Fibroblast of villous mesenchyme (primary cell): ENCODE data around the gene STON2. TPM values are rescaled to one million over a fixed set of nuclear protein-coding genes. Genes with fewer than 3 reads are reported as not detected.

ENCODE experiments used
- DNase-seq: peaks from one replicate; pipeline ENCODE4 v3.0.0-alpha.2; 2010; ENCODE audit warnings: low read depth
- H3K4me3 ChIP-seq: 2 replicates; pipeline ENCODE4 v1.5.1; 2011; ENCODE audit warnings: low read depth, mild to moderate bottlenecking, low read length
- total RNA-seq: library from RNA; depleted of rRNA; stranded (reverse); fragments of >200 nt; gene quantifications from 2 replicates; pipeline ENCODE4 v1.2.3, GENCODE V29; 2012
- TF ChIP-seq, protein P1 (sequence below): IDR thresholded peaks from 2 replicates; pipeline ENCODE4 v1.5.1; 2012; ENCODE audit warnings: low read depth, mild to moderate bottlenecking, low read length; ENCODE audit not compliant: insufficient read depth

STON2 gene, protein sequence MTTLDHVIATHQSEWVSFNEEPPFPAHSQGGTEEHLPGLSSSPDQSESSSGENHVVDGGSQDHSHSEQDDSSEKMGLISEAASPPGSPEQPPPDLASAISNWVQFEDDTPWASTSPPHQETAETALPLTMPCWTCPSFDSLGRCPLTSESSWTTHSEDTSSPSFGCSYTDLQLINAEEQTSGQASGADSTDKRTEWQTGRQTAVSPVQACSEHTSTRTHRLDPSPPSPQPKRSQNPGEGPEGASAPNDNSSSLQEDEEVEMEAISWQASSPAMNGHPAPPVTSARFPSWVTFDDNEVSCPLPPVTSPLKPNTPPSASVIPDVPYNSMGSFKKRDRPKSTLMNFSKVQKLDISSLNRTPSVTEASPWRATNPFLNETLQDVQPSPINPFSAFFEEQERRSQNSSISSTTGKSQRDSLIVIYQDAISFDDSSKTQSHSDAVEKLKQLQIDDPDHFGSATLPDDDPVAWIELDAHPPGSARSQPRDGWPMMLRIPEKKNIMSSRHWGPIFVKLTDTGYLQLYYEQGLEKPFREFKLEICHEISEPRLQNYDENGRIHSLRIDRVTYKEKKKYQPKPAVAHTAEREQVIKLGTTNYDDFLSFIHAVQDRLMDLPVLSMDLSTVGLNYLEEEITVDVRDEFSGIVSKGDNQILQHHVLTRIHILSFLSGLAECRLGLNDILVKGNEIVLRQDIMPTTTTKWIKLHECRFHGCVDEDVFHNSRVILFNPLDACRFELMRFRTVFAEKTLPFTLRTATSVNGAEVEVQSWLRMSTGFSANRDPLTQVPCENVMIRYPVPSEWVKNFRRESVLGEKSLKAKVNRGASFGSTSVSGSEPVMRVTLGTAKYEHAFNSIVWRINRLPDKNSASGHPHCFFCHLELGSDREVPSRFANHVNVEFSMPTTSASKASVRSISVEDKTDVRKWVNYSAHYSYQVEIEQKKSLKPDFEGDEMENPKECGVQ
- 0.32 TPM in 1 of 2 replicates, not detected in the other for total RNA-seq

DNA sequence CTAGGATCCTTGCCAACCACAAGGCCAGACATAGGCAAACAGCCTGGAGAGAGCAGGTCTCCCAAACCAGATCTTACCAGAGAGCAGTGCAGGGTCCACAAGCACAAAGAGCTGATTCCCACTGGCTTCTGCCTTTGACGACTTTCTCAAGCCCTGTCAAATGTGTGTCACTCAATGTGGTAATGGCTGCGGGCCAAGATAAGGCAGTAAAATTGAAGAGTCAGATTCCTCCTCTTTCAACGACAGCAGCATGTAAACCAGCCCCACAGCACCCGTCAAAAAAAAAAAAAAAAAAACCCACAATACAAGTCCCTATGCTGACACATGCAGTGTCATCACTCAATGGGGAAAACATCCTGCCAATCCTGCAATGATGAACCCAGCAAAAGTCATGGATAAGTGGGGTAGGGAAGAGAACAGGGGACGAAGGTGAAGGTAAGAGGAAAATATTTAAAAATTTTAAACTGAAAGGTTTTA lies at the start of gene STON2:
TSS of gene STON2 (minus strand) at position 123 of the 477 bp plus-strand sequence. CDS start 1,942 bp downstream, outside the sequence.
- TF ChIP-seq, protein P1, sequence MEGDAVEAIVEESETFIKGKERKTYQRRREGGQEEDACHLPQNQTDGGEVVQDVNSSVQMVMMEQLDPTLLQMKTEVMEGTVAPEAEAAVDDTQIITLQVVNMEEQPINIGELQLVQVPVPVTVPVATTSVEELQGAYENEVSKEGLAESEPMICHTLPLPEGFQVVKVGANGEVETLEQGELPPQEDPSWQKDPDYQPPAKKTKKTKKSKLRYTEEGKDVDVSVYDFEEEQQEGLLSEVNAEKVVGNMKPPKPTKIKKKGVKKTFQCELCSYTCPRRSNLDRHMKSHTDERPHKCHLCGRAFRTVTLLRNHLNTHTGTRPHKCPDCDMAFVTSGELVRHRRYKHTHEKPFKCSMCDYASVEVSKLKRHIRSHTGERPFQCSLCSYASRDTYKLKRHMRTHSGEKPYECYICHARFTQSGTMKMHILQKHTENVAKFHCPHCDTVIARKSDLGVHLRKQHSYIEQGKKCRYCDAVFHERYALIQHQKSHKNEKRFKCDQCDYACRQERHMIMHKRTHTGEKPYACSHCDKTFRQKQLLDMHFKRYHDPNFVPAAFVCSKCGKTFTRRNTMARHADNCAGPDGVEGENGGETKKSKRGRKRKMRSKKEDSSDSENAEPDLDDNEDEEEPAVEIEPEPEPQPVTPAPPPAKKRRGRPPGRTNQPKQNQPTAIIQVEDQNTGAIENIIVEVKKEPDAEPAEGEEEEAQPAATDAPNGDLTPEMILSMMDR: no peak
- H3K4me3 ChIP-seq: no peak within 1 kb of the TSS
- peak; percentile 5 for DNase-seq

DNA sequence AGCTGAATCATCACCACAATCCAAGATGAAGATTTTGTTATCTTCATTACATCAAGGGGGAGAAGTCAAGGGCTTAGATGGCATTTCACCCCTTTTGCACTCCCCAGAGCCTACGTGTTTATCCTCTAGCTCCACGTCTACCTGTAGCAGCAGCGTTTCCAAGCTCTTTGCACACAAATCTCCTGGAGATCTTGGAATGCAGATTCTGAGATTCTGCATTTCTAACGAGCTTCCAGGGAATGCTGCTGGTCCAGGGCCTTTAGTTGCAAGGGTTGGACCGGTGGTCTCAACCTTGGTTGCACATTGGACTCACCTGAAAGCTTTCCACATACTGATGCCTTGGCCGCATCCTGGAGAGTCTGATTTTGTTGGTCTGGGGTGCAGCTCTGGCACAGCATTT lies 49.5 kb upstream of the STON2 start:
- DNase-seq: no peak
- TF ChIP-seq, protein P1: no peak
- no peak overlapping the region for H3K4me3 ChIP-seq

DNA sequence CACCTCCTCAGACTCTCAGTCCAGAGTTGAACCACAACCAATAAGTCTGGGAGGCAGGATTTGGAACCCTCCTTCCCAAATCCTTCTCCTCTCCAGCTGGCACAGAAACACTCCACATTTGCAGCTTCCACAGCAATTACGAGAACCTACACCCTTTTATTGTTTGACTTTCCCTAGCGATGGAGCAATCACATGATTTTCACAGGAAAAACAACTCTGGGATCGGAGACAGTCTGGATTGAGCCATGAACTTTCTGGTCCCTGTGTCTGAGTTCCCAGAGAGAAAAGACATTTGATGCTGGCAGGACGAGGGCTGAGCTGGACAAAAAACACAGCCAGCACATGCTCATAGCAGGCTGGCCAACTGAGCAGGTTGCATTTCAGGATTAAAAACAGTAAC lies 49.0 kb upstream of the STON2 start:
- no peak for DNase-seq
- TF ChIP-seq, protein P1: no peak
- H3K4me3 ChIP-seq: no peak overlapping the region

DNA sequence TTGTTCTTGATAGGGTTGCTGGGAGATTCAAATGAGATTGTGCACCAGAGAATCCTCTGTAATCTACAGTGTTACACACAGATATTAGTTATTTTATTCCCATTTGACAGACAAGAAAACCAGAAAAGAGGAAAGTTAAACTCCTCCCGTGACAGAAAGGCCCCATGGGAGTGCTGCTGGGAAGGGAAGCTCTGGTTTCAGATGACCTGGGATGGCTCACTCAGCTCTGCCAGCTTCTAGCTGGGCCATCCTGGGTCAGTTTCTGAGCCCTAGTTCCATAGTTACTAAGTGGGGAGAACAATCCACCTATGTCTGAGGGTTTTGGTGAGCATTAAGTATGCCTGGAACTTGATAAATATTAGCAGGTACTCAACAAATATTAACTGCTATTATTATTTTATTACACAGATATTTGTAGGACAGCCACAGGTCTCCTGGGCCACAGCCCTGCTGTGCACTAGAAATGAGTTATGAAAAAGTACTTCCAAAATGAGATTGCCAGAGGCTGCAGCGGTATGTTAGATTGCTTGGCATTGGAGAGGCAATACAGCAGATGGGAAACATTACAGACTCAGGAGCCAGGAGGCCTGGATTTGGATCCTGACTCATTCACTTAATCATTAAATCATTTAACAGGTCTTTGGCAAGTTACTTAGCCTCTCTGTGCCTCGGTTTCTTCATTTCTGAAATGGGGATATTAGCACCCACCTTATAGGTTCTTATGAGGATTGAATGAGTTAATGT lies 47.1 kb upstream of the STON2 start:
- no peak overlapping the region for H3K4me3 ChIP-seq
- TF ChIP-seq, protein P1: no peak
- no peak for DNase-seq

DNA sequence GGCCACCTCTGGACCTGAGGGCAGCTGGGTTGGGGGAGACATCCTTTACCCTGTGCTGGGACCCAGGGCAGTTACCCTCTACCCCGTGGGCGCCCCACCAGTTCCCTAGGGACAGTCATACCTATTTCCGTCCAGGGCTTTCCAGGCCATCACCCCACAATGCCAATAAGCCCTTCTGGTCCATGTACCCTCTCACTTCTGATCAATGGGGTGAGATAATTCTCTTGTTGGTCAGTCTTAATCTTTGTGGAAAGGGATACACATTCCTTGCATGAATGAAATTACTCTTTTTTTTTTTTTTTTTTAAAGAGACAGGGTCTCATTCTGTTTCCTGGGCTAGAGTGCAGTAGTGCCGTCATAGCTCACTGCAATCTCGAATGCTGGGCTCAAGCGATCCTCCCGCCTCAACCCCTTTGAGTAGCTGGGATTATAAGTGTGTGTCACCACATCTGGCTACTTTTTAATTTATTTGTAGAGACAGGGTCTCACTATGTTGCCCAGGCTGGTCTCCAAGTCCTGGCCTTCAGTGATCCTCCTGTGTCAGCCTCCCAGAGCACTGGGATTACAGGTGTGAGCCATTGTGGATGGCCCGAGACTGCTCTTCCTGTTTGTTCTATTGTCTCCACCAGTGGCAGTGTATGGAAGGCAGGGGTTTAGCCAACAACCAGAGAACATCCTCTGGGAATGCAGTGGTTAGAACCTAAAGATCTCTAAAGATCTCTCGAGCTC lies 46.3 kb upstream of the STON2 start:
- DNase-seq: no peak
- TF ChIP-seq, protein P1: no peak
- H3K4me3 ChIP-seq: no peak overlapping the region

DNA sequence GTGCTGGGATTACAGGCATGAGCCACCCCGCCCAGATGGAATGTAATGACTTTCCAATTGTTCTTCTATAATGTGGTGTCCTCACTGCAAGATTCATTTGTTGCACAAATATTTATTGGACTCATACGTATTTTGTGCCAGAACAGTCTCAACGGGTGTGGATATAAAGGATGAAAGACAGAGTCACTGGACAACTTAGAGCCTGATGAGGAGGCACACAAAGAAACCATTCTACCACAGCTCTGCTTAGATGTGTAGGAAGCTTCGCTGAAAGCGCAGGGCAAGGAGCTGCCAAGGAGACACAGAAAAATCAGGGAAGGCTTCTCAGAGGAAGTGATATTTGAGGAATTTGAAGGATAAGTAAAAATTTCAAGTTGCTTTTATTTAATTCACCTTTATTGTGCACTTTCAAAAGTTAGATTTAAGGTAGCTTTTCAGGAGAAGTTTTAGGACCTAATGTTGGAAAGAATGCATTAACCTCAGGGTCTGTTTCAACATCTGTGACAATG lies 41.6 kb upstream of the STON2 start:
- no peak overlapping the region for H3K4me3 ChIP-seq
- TF ChIP-seq, protein P1: no peak
- no peak for DNase-seq
